Astrocyte (in vitro differentiated cells and primary cell): ENCODE measurements around the gene SYT17. TPM values are rescaled to one million over a fixed set of nuclear protein-coding genes. Genes with fewer than 3 reads are reported as not detected.
A peak's percentile ranks its signal among the peaks of the same experiment; 100 is the strongest.

Experiments
- DNase-seq: peaks from one replicate; pipeline ENCODE4 v3.0.0-alpha.2; 2010; ENCODE audit warnings: low read depth
- FAIRE-seq: peaks from 2 replicates; lab custom pipeline; 2011; peaks lifted over from hg19 to GRCh38; lab: Jason Lieb, UNC
- H2AFZ ChIP-seq: 2 replicates; pipeline ENCODE4 v1.6.0; 2012; ENCODE audit warnings: low read depth, low read length, inconsistent platforms
- H3K27ac ChIP-seq: 2 replicates; pipeline ENCODE4 v1.5.1; 2011; ENCODE audit warnings: low read depth, low read length, inconsistent platforms
- H3K27me3 ChIP-seq: 2 replicates; pipeline ENCODE4 v1.6.0; 2011; ENCODE audit warnings: low read length, inconsistent platforms; ENCODE audit not compliant: insufficient read depth
- H3K36me3 ChIP-seq: 2 replicates; pipeline ENCODE4 v1.5.1; 2011; ENCODE audit warnings: low read length, inconsistent platforms; ENCODE audit not compliant: insufficient read depth
- H3K4me1 ChIP-seq: 2 replicates; pipeline ENCODE4 v1.5.1; 2011; ENCODE audit warnings: low read length, inconsistent platforms; ENCODE audit not compliant: insufficient read depth
- H3K4me2 ChIP-seq: 2 replicates; pipeline ENCODE4 v1.6.0; 2012; ENCODE audit warnings: low read length, inconsistent platforms
- H3K4me3 ChIP-seq: 2 replicates; pipeline ENCODE4 v1.5.1; 2011; ENCODE audit warnings: low read depth, mild to moderate bottlenecking, low read length, inconsistent platforms; ENCODE audit not compliant: insufficient read depth
- H3K79me2 ChIP-seq: 2 replicates; pipeline ENCODE4 v1.6.0; 2012; ENCODE audit warnings: mild to moderate bottlenecking, low read length, inconsistent platforms; ENCODE audit not compliant: insufficient read depth
- H3K9ac ChIP-seq: 2 replicates; pipeline ENCODE4 v1.6.0; 2012; ENCODE audit warnings: mild to moderate bottlenecking, low read length, inconsistent platforms
- H3K9me3 ChIP-seq: 2 replicates; pipeline ENCODE4 v1.5.1; 2012; ENCODE audit warnings: low read depth, mild to moderate bottlenecking, low read length, inconsistent platforms; ENCODE audit not compliant: insufficient read depth
- H4K20me1 ChIP-seq: 2 replicates; pipeline ENCODE4 v1.6.0; 2012; ENCODE audit warnings: low read length, inconsistent platforms; ENCODE audit not compliant: insufficient read depth
- H3K27ac Mint-ChIP-seq: one replicate; pipeline ENCODE4 v1.8.0; 2021; ENCODE audit warnings: mild to moderate bottlenecking, mixed read lengths; ENCODE audit not compliant: unreplicated experiment
- H3K27me3 Mint-ChIP-seq: one replicate; pipeline ENCODE4 v1.8.0; 2021; ENCODE audit warnings: low read depth, mixed read lengths; ENCODE audit not compliant: unreplicated experiment
- H3K36me3 Mint-ChIP-seq: one replicate; pipeline ENCODE4 v1.8.0; 2021; ENCODE audit warnings: low read depth, mixed read lengths; ENCODE audit not compliant: unreplicated experiment
- H3K4me1 Mint-ChIP-seq: one replicate; pipeline ENCODE4 v1.8.0; 2021; ENCODE audit warnings: low read depth, mixed read lengths; ENCODE audit not compliant: unreplicated experiment
- H3K4me3 Mint-ChIP-seq: one replicate; pipeline ENCODE4 v1.8.0; 2021; ENCODE audit warnings: mild to moderate bottlenecking, moderate library complexity, mixed read lengths; ENCODE audit not compliant: unreplicated experiment
- H3K9me3 Mint-ChIP-seq: one replicate; pipeline ENCODE4 v1.8.0; 2021; ENCODE audit warnings: mild to moderate bottlenecking, mixed read lengths; ENCODE audit not compliant: unreplicated experiment
- EZH2 ChIP-seq: IDR thresholded peaks from 2 replicates; pipeline ENCODE4 v1.6.1; 2012; ENCODE audit warnings: mild to moderate bottlenecking, low read length, inconsistent platforms; ENCODE audit not compliant: insufficient read depth
- total RNA-seq: library from RNA; stranded (reverse); gene quantifications from 2 replicates; pipeline ENCODE4 v1.2.1, GENCODE V29; 2021
- TF ChIP-seq, protein P1 (sequence below): IDR thresholded peaks from 2 replicates; pipeline ENCODE4 v1.5.1; 2011; ENCODE audit warnings: low read depth, mild to moderate bottlenecking, inconsistent platforms, low read length, moderate library complexity; ENCODE audit not compliant: insufficient read depth

The SYT17 gene
- total RNA-seq, 1 donor from 2014 or later, result 4.8 TPM

DNA sequence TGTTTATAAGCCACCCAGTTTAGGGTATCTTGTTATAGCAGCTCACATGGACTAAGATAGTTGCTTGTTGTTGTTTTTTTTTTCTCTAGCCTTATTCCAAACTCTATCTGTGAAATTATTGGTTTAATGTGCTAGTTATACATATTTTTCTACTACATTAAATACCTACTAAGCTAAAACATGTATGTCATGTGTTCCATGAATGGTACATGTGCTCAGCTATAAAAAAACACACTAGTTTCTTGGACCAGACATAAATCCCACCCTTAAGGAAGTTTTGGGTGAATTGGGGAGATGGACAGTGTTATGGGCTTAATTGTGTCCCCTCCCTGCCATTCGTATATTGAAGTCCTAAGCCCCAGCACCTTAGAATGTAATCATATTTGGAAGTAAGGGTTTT is 34.4 kb upstream of the SYT17 start:
- H3K36me3 Mint-ChIP-seq, result no peaks in the 10 kb centered on the region
- FAIRE-seq (no peak), DNase-seq (no peak)
- TF ChIP-seq EZH2, result no peak
- TF ChIP-seq, protein P1, sequence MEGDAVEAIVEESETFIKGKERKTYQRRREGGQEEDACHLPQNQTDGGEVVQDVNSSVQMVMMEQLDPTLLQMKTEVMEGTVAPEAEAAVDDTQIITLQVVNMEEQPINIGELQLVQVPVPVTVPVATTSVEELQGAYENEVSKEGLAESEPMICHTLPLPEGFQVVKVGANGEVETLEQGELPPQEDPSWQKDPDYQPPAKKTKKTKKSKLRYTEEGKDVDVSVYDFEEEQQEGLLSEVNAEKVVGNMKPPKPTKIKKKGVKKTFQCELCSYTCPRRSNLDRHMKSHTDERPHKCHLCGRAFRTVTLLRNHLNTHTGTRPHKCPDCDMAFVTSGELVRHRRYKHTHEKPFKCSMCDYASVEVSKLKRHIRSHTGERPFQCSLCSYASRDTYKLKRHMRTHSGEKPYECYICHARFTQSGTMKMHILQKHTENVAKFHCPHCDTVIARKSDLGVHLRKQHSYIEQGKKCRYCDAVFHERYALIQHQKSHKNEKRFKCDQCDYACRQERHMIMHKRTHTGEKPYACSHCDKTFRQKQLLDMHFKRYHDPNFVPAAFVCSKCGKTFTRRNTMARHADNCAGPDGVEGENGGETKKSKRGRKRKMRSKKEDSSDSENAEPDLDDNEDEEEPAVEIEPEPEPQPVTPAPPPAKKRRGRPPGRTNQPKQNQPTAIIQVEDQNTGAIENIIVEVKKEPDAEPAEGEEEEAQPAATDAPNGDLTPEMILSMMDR, result no peak
- Histone ChIP-seq H3K4me2 (no peak overlapping the region), H3K27me3 (no peaks in the 10 kb centered on the region), H3K27ac (no peak overlapping the region), H4K20me1 (no peaks in the 10 kb centered on the region), H3K4me1 (peaks cover 27% of the 10 kb centered on the region), H3K9ac (no peak overlapping the region), H2AFZ (no peak overlapping the region), H3K9me3 (no peaks in the 10 kb centered on the region), H3K36me3 (no peaks in the 10 kb centered on the region), H3K79me2 (no peaks in the 10 kb centered on the region), H3K4me3 (no peak overlapping the region)
- H3K4me3 Mint-ChIP-seq, result no peak overlapping the region
- H3K27ac Mint-ChIP-seq, result no peak overlapping the region
- peaks cover 2% of the 10 kb centered on the region for H3K9me3 Mint-ChIP-seq
- H3K27me3 Mint-ChIP-seq, result no peaks in the 10 kb centered on the region
- peaks cover 30% of the 10 kb centered on the region for H3K4me1 Mint-ChIP-seq

DNA sequence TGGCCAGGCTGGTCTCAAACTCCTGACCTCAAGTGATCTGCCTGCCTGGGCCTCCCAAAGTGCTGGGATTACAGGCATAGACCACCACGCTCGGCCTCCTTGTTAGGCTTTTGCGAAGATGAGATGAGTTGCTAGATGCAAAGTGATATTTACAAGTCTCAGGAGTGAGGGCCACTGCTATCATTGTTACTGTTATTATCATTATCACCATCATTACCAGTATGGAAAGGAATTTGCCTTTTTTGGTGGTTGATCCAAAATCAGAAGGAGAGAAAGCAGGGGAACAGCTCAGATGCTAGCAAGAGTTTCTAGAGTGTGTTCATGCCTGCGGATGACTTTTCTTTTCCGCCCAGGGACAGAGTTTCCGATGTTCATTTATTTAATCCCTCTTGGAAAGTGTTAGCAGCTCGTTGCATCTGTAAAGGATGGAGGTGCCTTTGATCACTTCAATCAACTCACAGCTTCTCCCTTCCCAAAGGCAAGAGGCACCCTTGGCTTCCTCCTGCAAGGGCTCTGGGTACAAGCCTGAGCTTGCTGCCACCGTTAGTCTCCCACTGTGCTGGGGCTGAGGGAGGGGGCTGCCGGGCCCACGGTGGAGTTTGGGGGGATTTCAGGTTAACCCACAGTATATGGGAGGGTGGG is 32.7 kb upstream of the SYT17 start:
- no peaks in the 10 kb centered on the region for H3K9me3 Mint-ChIP-seq
- H3K4me3 ChIP-seq, result no peak overlapping the region
- H3K36me3 Mint-ChIP-seq, result no peaks in the 10 kb centered on the region
- no peaks in the 10 kb centered on the region for H3K9me3 ChIP-seq
- H3K27ac Mint-ChIP-seq, result no peak overlapping the region
- H3K4me3 Mint-ChIP-seq, result no peak overlapping the region
- TF ChIP-seq, protein P1, result no peak
- no peak for TF ChIP-seq EZH2
- H4K20me1 ChIP-seq, result no peaks in the 10 kb centered on the region
- no peaks in the 10 kb centered on the region for H3K27me3 ChIP-seq
- no peak overlapping the region for H2AFZ ChIP-seq
- no peak overlapping the region for H3K4me2 ChIP-seq
- no peaks in the 10 kb centered on the region for H3K27me3 Mint-ChIP-seq
- DNase-seq (no peak), FAIRE-seq (no peak)
- H3K9ac ChIP-seq, result no peak overlapping the region
- H3K4me1 ChIP-seq, result peaks cover 25% of the 10 kb centered on the region
- H3K4me1 Mint-ChIP-seq, result peaks cover 28% of the 10 kb centered on the region
- H3K36me3 ChIP-seq, result no peaks in the 10 kb centered on the region
- H3K27ac ChIP-seq, result no peak overlapping the region
- H3K79me2 ChIP-seq, result no peaks in the 10 kb centered on the region

DNA sequence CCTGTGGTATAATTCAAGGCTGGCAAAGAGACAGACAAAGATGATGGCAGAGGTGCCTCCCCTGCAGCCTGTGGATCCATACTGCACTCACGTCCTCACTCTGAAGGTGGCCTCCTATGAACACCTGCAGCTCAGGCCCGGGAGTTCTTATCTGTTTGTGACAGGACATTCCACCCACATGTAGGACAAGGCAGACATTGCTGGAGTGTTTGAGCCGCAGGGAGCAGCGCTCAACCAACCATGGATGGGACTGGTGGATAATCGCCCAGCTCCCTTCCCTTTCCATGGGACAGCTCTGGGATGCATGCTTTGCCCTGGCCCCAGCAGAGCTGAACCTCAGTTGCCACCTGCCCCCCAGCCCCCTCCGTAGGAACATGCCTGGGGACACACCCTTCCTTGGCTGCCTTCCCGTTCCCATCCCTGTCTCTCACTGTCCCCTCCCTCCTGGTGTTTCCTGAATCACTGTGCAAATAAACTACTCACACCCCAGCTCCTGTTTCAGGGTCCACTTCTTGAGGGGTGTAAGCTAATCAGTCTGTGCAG is 32.1 kb upstream of the SYT17 start:
- DNase-seq (no peak), FAIRE-seq (no peak)

More for the DNA sequence above, 32.1 kb upstream of the SYT17 start:
- Histone ChIP-seq H3K4me3 (no peak overlapping the region), H2AFZ (peak overlapping the region; percentile 5), H3K27ac (no peak overlapping the region), H3K79me2 (no peaks in the 10 kb centered on the region), H3K27me3 (no peaks in the 10 kb centered on the region), H3K9me3 (no peaks in the 10 kb centered on the region), H4K20me1 (no peaks in the 10 kb centered on the region), H3K9ac (no peak overlapping the region), H3K36me3 (no peaks in the 10 kb centered on the region), H3K4me2 (peak overlapping the region; percentile 18), H3K4me1 (peaks cover 19% of the 10 kb centered on the region)
- no peak for TF ChIP-seq EZH2
- TF ChIP-seq, protein P1, result no peak
- Mint-ChIP-seq H3K4me3 (no peak overlapping the region), H3K27me3 (peaks cover 2% of the 10 kb centered on the region), H3K4me1 (peaks cover 21% of the 10 kb centered on the region), H3K9me3 (no peaks in the 10 kb centered on the region), H3K36me3 (no peaks in the 10 kb centered on the region), H3K27ac (no peak overlapping the region)
